H1 (cell line): ENCODE data around the gene TNFAIP8. TPM values are rescaled to one million over a fixed set of nuclear protein-coding genes. Genes with fewer than 3 reads are reported as not detected.
"Not testable (repeated sequence)": the region's sequence is repeated elsewhere in the genome, so short reads cannot be mapped to it uniquely, and the experiment has no call there.

Source experiments
- CTCF ChIA-PET: fragments of 300-600 bp; sonication (Branson Sonifier 250); formaldehyde crosslinking; loops from one replicate; lab custom pipeline; 2021; ENCODE audit not compliant: partially characterized antibody; lab: Charles Lee
- POLR2A ChIA-PET: fragments of 300-600 bp; sonication (Branson Sonifier 250); formaldehyde crosslinking; loops from one replicate; lab custom pipeline; 2021; ENCODE audit warnings: inconsistent platforms; ENCODE audit not compliant: partially characterized antibody; lab: Charles Lee
- DNase-seq, 2 experiments: peaks; one replicate each; pipeline versions ENCODE4 v3.0.0 to v3.0.0-alpha.2; 2010 to 2022; ENCODE audit warnings: low spot score in 2 of 2, low read depth in 1 of 2, mixed read lengths in 1 of 2
- FAIRE-seq: peaks from 2 replicates; lab custom pipeline; 2011; peaks lifted over from hg19 to GRCh38; lab: Jason Lieb, UNC
- H2AFZ ChIP-seq: 2 replicates; pipeline ENCODE4 v1.8.1; 2012; ENCODE audit warnings: low read length, inconsistent platforms
- H2AK5ac ChIP-seq: 2 replicates; pipeline ENCODE4 v1.6.1; 2013; ENCODE audit warnings: low read depth, low read length
- H2BK120ac ChIP-seq: replicated peaks from 2 replicates; pipeline ENCODE3; 2013; ENCODE audit warnings: low read depth, low read length, inconsistent platforms
- H2BK12ac ChIP-seq: 2 replicates; pipeline ENCODE4 v1.6.1; 2013; ENCODE audit warnings: low read depth, low read length
- H2BK15ac ChIP-seq: 2 replicates; pipeline ENCODE4 v1.6.1; 2013; ENCODE audit warnings: low read length
- H2BK20ac ChIP-seq: 2 replicates; pipeline ENCODE4 v1.6.1; 2013; ENCODE audit warnings: low read length
- H2BK5ac ChIP-seq: 2 replicates; pipeline ENCODE4 v1.6.1; 2013; ENCODE audit warnings: low read depth, low read length
- H3K14ac ChIP-seq: 2 replicates; pipeline ENCODE4 v1.6.1; 2013; ENCODE audit warnings: inconsistent platforms; ENCODE audit not compliant: insufficient read length
- H3K18ac ChIP-seq: 2 replicates; pipeline ENCODE4 v1.6.1; 2013; ENCODE audit warnings: low read length; ENCODE audit errors: extremely low read depth
- H3K23ac ChIP-seq: 2 replicates; pipeline ENCODE4 v1.6.1; 2013; ENCODE audit warnings: inconsistent platforms; ENCODE audit not compliant: insufficient read length
- H3K23me2 ChIP-seq: 2 replicates; pipeline ENCODE4 v1.6.1; 2013; ENCODE audit warnings: low read depth, low read length
- H3K27ac ChIP-seq: 2 replicates; pipeline ENCODE4 v1.6.1; 2011; ENCODE audit warnings: low read depth, low read length, inconsistent platforms
- H3K27me3 ChIP-seq, 4 experiments: replicated peaks in 1 of 4; 1 replicate in 1 of 4; 2 replicates in 3 of 4; pipeline versions ENCODE4 v1.6.1 to v1.8.1; 2011 to 2013; ENCODE audit warnings: low read length in 3 of 4, mild to moderate bottlenecking in 3 of 4, inconsistent platforms in 2 of 4, mixed read lengths in 2 of 4, moderate library complexity in 1 of 4; ENCODE audit not compliant: control insufficient read depth in 3 of 4, insufficient read depth in 3 of 4; ENCODE audit errors: extremely low read depth in 1 of 4
- H3K36me3 ChIP-seq, 4 experiments: 2 replicates each; pipeline versions ENCODE4 v1.6.1 to v1.8.1; 2011 to 2013; ENCODE audit warnings: mild to moderate bottlenecking in 4 of 4, low read length in 3 of 4, moderate library complexity in 2 of 4, control low read depth in 1 of 4, inconsistent platforms in 1 of 4; ENCODE audit not compliant: insufficient read depth in 4 of 4, control insufficient read depth in 2 of 4
- H3K4ac ChIP-seq: replicated peaks from 2 replicates; pipeline ENCODE3; 2013; ENCODE audit warnings: low read length, low read depth, mixed read lengths, inconsistent platforms; ENCODE audit not compliant: insufficient read length
- H3K4me1 ChIP-seq, 4 experiments: replicated peaks in 1 of 4; 1 replicate in 1 of 4; 2 replicates in 3 of 4; pipeline versions ENCODE4 v1.6.1 to v1.8.1; 2011 to 2013; ENCODE audit warnings: low read length in 3 of 4, inconsistent platforms in 2 of 4, mixed read lengths in 1 of 4; ENCODE audit not compliant: insufficient read depth in 4 of 4, control insufficient read depth in 3 of 4
- H3K4me2 ChIP-seq, 2 experiments: 2 replicates each; pipeline versions ENCODE4 v1.6.1 to v1.8.1; 2011 to 2013; ENCODE audit warnings: low read depth in 2 of 2, low read length in 2 of 2, control low read depth in 1 of 2, inconsistent platforms in 1 of 2, mild to moderate bottlenecking in 1 of 2; ENCODE audit not compliant: insufficient read depth in 1 of 2
- H3K4me3 ChIP-seq, 4 experiments: fragments of 200-600, 300-600 bp in 1 of 4; sonication (generic), shearing (Covaris generic), sonication (Bioruptor Twin) in 1 of 4; 2 replicates each; pipeline versions ENCODE4 v1.5.1 to v1.8.1; 2011 to 2016; ENCODE audit warnings: low read length in 4 of 4, low read depth in 3 of 4, control low read depth in 2 of 4, inconsistent platforms in 2 of 4, mild to moderate bottlenecking in 2 of 4, mixed read lengths in 1 of 4, moderate library complexity in 1 of 4; ENCODE audit not compliant: insufficient read depth in 2 of 4; ENCODE audit errors: extremely low read depth in 1 of 4
- H3K56ac ChIP-seq: replicated peaks from 2 replicates; pipeline ENCODE3; 2013; ENCODE audit warnings: low read depth, mild to moderate bottlenecking, mixed read lengths, low read length, inconsistent platforms; ENCODE audit not compliant: insufficient read length
- H3K79me1 ChIP-seq: 2 replicates; pipeline ENCODE4 v1.6.1; 2013; ENCODE audit warnings: low read depth, low read length, control low read depth
- H3K79me2 ChIP-seq, 2 experiments: 2 replicates each; pipeline versions ENCODE4 v1.6.1 to v1.8.1; 2012 to 2013; ENCODE audit warnings: low read length in 2 of 2, mild to moderate bottlenecking in 2 of 2, inconsistent platforms in 1 of 2; ENCODE audit not compliant: insufficient read depth in 2 of 2, control insufficient read depth in 1 of 2
- H3K9ac ChIP-seq, 4 experiments: replicated peaks in 1 of 4; 1 replicate in 1 of 4; 2 replicates in 3 of 4; pipeline versions ENCODE4 v1.6.1 to v1.8.1; 2011 to 2013; ENCODE audit warnings: low read depth in 3 of 4, low read length in 3 of 4, control low read depth in 2 of 4, mild to moderate bottlenecking in 2 of 4, moderate library complexity in 2 of 4, inconsistent platforms in 1 of 4; ENCODE audit errors: extremely low read depth in 1 of 4
- H3K9me3 ChIP-seq, 2 experiments: 2 replicates each; pipeline versions ENCODE4 v1.6.1 to v1.8.1; 2012 to 2013; ENCODE audit warnings: mild to moderate bottlenecking in 2 of 2, moderate library complexity in 2 of 2, control low read depth in 1 of 2, inconsistent platforms in 1 of 2, low read depth in 1 of 2, low read length in 1 of 2, mixed read lengths in 1 of 2; ENCODE audit not compliant: insufficient read depth in 2 of 2
- H4K20me1 ChIP-seq, 2 experiments: replicated peaks in 1 of 2; 2 replicates each; pipeline versions ENCODE3 to v1.8.1; 2011 to 2013; ENCODE audit warnings: inconsistent platforms in 2 of 2, low read length in 2 of 2, mild to moderate bottlenecking in 1 of 2; ENCODE audit not compliant: insufficient read depth in 2 of 2, control insufficient read depth in 1 of 2
- H4K5ac ChIP-seq: 2 replicates; pipeline ENCODE4 v1.6.1; 2013; ENCODE audit warnings: low read length, low read depth, mixed read lengths, inconsistent platforms; ENCODE audit not compliant: insufficient read length
- H4K8ac ChIP-seq: 2 replicates; pipeline ENCODE4 v1.8.0; 2013; ENCODE audit warnings: mild to moderate bottlenecking, moderate library complexity, low read length, inconsistent platforms; ENCODE audit not compliant: insufficient read depth; ENCODE audit errors: extremely low read depth
- H4K91ac ChIP-seq: replicated peaks from 2 replicates; pipeline ENCODE3; 2013; ENCODE audit warnings: low read length, mixed read lengths, inconsistent platforms; ENCODE audit not compliant: insufficient read length
- CREB1 ChIP-seq: IDR thresholded peaks from 2 replicates; pipeline ENCODE4 v1.6.1; 2012; ENCODE audit warnings: inconsistent platforms
- EZH2 ChIP-seq: fragments of 200-600 bp; sonication (generic); IDR thresholded peaks from 2 replicates; pipeline ENCODE4 v1.7.1; 2012; ENCODE audit warnings: low read depth, mild to moderate bottlenecking, moderate library complexity, low read length, inconsistent platforms; ENCODE audit not compliant: severe bottlenecking
- KDM1A ChIP-seq: fragments of 200-600, 300-600 bp; sonication (generic); IDR thresholded peaks from 2 replicates; pipeline ENCODE4 v1.7.1; 2016; ENCODE audit warnings: mild to moderate bottlenecking, low read length, borderline replicate concordance
- RNF2 ChIP-seq: fragments of 200-900, 300-1000 bp; sonication (generic); IDR thresholded peaks from 2 replicates; pipeline ENCODE4 v1.7.1; 2016; ENCODE audit warnings: borderline replicate concordance, low read depth, mild to moderate bottlenecking, antibody characterized with exemption, low read length; ENCODE audit not compliant: poor library complexity, severe bottlenecking; ENCODE audit errors: missing control alignments
- TCF12 ChIP-seq: IDR thresholded peaks from 2 replicates; pipeline ENCODE4 v1.6.1; 2011; ENCODE audit warnings: low read depth, mild to moderate bottlenecking, low read length
- WGBS, 2 experiments: shearing (Covaris generic) in 1 of 2; methylation state at CpG; one replicate each; pipeline versions ENCODE4 v1.1.6 to v1.1.7; 2013 to 2015; ENCODE audit warnings: low lambda C conversion rate in 2 of 2, mixed read lengths in 2 of 2, inconsistent platforms in 1 of 2, low coverage in 1 of 2, missing lambda C conversion rate in 1 of 2; ENCODE audit not compliant: insufficient replicate concordance in 2 of 2, insufficient coverage in 1 of 2, insufficient read length in 1 of 2; ENCODE audit errors: extremely low coverage in 1 of 2, missing lambda C conversion rate in 1 of 2; 5-methylcytosine and 5-hydroxymethylcytosine counted together
- polyA plus RNA-seq, 7 experiments: library from polyadenylated mRNA; depleted of rRNA in 3 of 7; stranded (reverse) in 5 of 7; unstranded in 2 of 7; fragments of >200 nt in 5 of 7; fragments of 200-250 nt in 2 of 7; gene quantifications; 1 replicate in 5 of 7; 2 replicates in 1 of 7; 4 replicates in 1 of 7; pipeline versions ENCODE4 v1.2.1 to v1.2.3, GENCODE V29; 2011 to 2013; ENCODE audit warnings: missing spikeins in 2 of 7, mixed read lengths in 2 of 7
- total RNA-seq: library from RNA; stranded (reverse); fragmentation: NEBNext Ultra II Directional; extraction: Animal tissue kit (Norgen Biotek cat#: 25700); gene quantifications from 2 replicates; pipeline ENCODE4 v1.2.1, GENCODE V29; 2021

Gene TNFAIP8
- total and polyA plus RNA-seq, 2 of the 8 experiments (the other 6 are each of a cell fraction or from before 2014, with no cell fraction given), result 12.4 to 19.3 TPM

- TF ChIP-seq RNF2 (no peak), EZH2 (no peak), CREB1 (no peak), TCF12 (no peak), KDM1A (no peak)
- TF ChIP-seq, all 59 proteins: peak for 0
Observed at GRCh38 chr5:119427060-119427459, 71.2 kb downstream of the TNFAIP8 start (continued).

GRCh38 chr5:119427596-119427995 is 71.8 kb downstream of the TNFAIP8 start:
- H3K23me2 ChIP-seq, H4K91ac ChIP-seq, H3K9me3 ChIP-seq, H2BK20ac ChIP-seq, H4K8ac ChIP-seq, H3K4me3 ChIP-seq, DNase-seq, POLR2A ChIA-PET, H3K56ac ChIP-seq, CTCF ChIA-PET, H3K79me1 ChIP-seq, H3K23ac ChIP-seq, H3K27me3 ChIP-seq, H3K27ac ChIP-seq, H4K5ac ChIP-seq, H4K20me1 ChIP-seq, H3K14ac ChIP-seq, FAIRE-seq, H3K4me2 ChIP-seq, H3K79me2 ChIP-seq, H2BK12ac ChIP-seq, H2BK120ac ChIP-seq, H2AFZ ChIP-seq, H3K4ac ChIP-seq, H2AK5ac ChIP-seq, H3K36me3 ChIP-seq, H2BK5ac ChIP-seq, H3K18ac ChIP-seq, H2BK15ac ChIP-seq, H3K9ac ChIP-seq, H3K4me1 ChIP-seq: not testable (repeated sequence)
- WGBS, 2 experiments, result 89% methylated on average over 4 of the region's 4 CpGs; no CpG with 5 or more reads in 1 of the 2 experiments
